Fibroblast of pulmonary artery (primary cell): ENCODE measurements around the gene MFAP4.

Source experiments
- DNase-seq: peaks from one replicate; pipeline ENCODE4 v3.0.0-alpha.2; 2010; ENCODE audit warnings: low read depth
- H3K4me3 ChIP-seq: replicated peaks from 2 replicates; pipeline ENCODE4 v1.5.1; 2011; ENCODE audit warnings: low read depth, mild to moderate bottlenecking, control low read depth, low read length, moderate library complexity
- TF ChIP-seq, protein P1 (sequence below): IDR thresholded peaks from 2 replicates; pipeline ENCODE4 v1.5.1; 2011; ENCODE audit warnings: mild to moderate bottlenecking, control low read depth, low read length, inconsistent platforms; ENCODE audit errors: missing control alignments

Gene MFAP4

DNA sequence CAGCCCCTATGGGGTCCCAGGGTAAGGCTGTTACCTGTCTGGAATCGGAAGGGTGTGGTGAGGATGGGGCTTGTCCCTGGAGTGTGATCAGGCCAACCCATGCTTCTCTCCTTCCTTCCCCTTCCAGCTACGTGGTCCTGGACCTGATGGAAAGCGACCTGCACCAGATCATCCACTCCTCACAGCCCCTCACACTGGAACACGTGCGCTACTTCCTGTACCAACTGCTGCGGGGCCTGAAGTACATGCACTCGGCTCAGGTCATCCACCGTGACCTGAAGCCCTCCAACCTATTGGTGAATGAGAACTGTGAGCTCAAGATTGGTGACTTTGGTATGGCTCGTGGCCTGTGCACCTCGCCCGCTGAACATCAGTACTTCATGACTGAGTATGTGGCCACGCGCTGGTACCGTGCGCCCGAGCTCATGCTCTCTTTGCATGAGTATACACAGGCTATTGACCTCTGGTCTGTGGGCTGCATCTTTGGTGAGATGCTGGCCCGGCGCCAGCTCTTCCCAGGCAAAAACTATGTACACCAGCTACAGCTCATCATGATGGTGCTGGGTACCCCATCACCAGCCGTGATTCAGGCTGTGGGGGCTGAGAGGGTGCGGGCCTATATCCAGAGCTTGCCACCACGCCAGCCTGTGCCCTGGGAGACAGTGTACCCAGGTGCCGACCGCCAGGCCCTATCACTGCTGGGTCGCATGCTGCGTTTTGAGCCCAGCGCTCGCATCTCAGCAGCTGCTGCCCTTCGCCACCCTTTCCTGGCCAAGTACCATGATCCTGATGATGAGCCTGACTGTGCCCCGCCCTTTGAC lies 6.3 kb downstream of the MFAP4 start:
- TF ChIP-seq, protein P1, sequence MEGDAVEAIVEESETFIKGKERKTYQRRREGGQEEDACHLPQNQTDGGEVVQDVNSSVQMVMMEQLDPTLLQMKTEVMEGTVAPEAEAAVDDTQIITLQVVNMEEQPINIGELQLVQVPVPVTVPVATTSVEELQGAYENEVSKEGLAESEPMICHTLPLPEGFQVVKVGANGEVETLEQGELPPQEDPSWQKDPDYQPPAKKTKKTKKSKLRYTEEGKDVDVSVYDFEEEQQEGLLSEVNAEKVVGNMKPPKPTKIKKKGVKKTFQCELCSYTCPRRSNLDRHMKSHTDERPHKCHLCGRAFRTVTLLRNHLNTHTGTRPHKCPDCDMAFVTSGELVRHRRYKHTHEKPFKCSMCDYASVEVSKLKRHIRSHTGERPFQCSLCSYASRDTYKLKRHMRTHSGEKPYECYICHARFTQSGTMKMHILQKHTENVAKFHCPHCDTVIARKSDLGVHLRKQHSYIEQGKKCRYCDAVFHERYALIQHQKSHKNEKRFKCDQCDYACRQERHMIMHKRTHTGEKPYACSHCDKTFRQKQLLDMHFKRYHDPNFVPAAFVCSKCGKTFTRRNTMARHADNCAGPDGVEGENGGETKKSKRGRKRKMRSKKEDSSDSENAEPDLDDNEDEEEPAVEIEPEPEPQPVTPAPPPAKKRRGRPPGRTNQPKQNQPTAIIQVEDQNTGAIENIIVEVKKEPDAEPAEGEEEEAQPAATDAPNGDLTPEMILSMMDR, result no peak
- no peak for DNase-seq
- H3K4me3 ChIP-seq, result no peak overlapping the region

DNA sequence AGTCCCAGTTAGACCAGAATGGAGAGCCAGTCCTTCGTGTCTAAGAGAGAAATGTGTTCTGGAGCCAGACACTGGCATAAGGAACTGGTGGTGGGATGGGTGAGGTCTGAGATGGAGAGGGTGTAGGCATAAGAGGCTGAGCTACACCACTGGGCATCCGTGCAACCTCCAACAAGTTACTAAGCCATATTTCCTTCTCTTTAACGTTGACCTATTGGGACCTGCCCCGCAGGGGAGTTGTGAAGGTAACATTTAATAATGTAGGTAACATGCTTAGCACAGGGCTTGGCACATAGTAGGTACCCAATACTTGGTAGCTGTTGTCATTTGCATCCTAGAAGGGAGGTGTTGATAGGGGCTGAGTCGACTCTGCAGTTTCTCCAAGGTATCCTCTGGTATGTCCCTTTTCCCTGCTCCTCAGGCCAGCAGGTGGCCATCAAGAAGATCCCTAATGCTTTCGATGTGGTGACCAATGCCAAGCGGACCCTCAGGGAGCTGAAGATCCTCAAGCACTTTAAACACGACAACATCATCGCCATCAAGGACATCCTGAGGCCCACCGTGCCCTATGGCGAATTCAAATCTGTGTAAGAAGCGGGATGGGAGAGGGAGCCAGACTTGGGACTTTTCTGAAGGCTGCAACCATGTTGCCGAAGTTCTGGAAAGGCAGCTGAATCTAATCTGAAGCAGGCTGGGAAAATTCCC lies 7.5 kb downstream of the MFAP4 start:
- peak overlapping the region; percentile 74 for H3K4me3 ChIP-seq
- DNase-seq, result no peak
- TF ChIP-seq, protein P1, result no peak

DNA sequence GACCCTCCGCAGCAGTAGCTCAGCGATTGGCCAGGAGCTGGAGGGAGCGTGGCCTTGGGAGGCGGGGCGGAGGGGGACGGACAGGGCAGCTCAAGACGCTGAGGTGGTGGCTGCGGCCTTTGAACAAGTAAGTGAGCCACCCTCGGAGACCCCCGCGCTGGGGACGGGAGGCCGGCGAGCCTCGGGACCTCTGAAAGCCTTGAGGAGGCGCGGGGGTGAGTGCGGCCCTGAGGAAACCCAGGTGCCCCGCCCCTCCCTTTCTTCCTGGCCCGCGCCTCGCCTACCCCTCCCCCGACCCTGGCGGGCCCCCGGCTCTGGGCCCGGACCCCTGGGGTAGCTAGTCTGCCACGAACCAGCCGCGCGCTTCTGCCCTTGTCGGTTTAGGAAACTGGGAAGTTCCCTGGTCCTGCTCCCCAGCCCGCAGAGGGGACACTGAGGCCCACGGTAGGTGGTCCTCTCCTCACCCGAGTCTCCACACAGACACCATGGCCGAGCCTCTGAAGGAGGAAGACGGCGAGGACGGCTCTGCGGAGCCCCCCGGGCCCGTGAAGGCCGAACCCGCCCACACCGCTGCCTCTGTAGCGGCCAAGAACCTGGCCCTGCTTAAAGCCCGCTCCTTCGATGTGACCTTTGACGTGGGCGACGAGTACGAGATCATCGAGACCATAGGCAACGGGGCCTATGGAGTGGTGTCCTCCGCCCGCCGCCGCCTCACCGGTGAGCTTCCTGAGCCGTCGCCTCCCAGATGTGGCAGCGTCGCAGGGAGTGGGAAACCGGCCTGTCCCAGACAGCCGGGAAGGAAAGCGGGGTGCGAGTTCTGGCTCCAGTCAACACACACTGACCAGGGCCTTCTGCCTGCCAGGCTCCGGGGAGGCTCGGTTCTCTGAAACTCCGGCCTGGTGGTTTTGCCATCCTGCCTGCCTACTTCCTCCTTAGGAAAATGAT lies 8.3 kb downstream of the MFAP4 start, which contains the start of gene MAPK7:
MAPK7 (plus strand) TSS at position 83 of the 945 bp plus-strand sequence; CDS start at position 486, 403 bp downstream.
- TF ChIP-seq, protein P1, result no peak
- no peak for DNase-seq
- peak within 1 kb of the TSS; percentile 74 for H3K4me3 ChIP-seq

DNA sequence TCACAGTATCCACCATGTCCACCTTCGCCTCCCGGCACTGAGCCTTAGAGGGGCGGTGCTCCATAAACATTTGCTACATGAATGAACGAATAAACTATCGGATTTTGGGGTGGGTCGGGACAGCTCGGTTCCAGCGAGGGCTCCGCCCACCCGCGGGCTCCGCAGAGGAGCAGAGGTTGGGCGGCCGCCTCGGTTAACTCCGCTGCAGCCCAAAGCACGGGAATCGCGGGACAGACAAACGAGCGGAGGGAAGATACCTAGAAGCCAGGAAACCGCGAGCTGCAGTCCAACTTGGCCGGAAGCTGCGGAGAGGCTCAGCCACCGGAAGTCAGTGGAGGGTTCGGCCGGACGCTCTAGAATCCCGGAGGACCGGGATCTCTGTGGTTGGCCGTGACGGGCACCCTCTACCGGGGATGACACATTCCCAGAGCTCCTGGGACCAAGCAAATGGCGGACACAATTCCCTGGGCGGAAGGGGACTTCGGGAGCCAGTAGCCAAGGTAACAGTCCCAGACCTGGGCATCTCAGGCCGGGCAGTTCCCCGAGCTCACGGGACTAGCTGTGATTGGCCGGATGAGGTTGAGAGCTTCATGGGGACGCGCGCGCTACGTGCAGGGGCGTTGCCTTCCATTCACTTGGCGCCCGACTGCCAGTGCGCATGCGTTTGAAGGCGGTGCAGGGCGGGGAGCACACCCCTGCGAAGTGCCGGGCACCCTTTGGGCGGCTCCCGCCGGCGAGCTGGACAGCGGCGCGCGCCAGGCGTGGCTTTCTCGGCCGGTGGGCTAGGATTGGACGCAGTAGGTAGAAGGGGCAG lies 9.2 kb downstream of the MFAP4 start:
- H3K4me3 ChIP-seq, result peak overlapping the region; percentile 74
- peak; percentile 99 for DNase-seq
- TF ChIP-seq, protein P1, result no peak

DNA sequence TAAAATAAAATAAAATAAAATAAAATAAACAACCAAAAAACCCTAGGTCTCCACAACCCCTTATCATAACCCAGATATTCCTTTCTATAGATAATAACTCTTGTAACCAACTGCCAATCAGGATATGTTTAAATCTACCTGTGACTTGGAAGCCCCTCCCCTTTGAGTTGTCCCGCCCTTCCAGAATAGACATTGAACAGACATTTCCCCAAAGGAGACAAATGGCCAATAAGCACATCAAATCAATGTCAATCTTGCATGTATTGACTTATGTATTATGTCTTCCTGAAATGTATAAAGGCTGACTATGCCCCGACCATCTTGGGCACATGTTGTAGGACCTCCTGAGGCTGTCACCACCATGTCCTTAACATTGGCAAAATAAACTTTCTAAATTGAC lies 10.2 kb downstream of the MFAP4 start:
- peak overlapping the region; percentile 74 for H3K4me3 ChIP-seq
- DNase-seq, result no peak
- TF ChIP-seq, protein P1, result no peak

DNA sequence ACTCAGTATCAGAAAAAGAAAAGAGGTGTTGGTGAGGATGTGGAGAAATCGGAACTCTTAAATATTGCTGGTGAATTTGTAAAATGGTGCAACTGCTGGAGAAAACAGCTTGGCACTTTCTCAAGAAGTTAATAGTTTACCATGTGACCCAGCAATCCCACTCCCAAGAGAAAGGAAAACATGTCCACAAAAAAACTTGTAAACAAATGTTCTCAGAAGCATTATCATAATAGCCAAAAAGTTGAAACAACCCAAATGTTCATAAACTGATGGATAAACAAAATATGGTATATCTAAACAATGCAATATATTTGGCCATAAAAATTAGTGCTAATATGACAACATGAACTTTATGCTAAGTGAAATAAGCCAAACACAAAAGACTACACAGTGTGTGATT lies 11.3 kb downstream of the MFAP4 start:
- H3K4me3 ChIP-seq, result no peak overlapping the region
- TF ChIP-seq, protein P1, result no peak
- no peak for DNase-seq
